CD14-positive monocyte (primary cell): Measurements from ENCODE around the gene XXYLT1. TPM values are rescaled to one million over a fixed set of nuclear protein-coding genes. Genes with fewer than 3 reads are reported as not detected.
A peak's percentile ranks its signal among the peaks of the same experiment; 100 is the strongest.

Experiments
- DNase-seq, 3 donors: peaks; one replicate each; pipeline ENCODE4 v3.0.0-alpha.2; 2011 to 2022
- H2AFZ ChIP-seq: 2 replicates; pipeline ENCODE4 v1.6.0; 2012; ENCODE audit warnings: mild to moderate bottlenecking, low read depth, low read length, inconsistent platforms; ENCODE audit not compliant: insufficient read depth, poor library complexity, severe bottlenecking
- H3K27ac ChIP-seq, 2 donors: 1 replicate in 1 of 2; 2 replicates in 1 of 2; pipeline ENCODE4 v1.5.1; 2012 to 2013; ENCODE audit warnings: low read length in 2 of 2, control low read depth in 1 of 2, inconsistent platforms in 1 of 2, low read depth in 1 of 2, mild to moderate bottlenecking in 1 of 2
- H3K27me3 ChIP-seq, 2 donors: one replicate each; pipeline versions ENCODE4 v1.6.0 to v1.6.1; 2011 to 2013; ENCODE audit warnings: low read length in 2 of 2; ENCODE audit not compliant: control insufficient read depth in 2 of 2, insufficient read depth in 2 of 2
- H3K36me3 ChIP-seq, 2 donors: replicated peaks in 1 of 2; 1 replicate in 1 of 2; 2 replicates in 1 of 2; pipeline versions ENCODE4 v1.5.1 to v1.6.1; 2012 to 2013; ENCODE audit warnings: low read length in 2 of 2, control low read depth in 1 of 2, inconsistent platforms in 1 of 2, mild to moderate bottlenecking in 1 of 2; ENCODE audit not compliant: insufficient read depth in 2 of 2, control insufficient read depth in 1 of 2
- H3K4me1 ChIP-seq, 2 donors: 1 replicate in 1 of 2; 2 replicates in 1 of 2; pipeline versions ENCODE4 v1.5.1 to v1.6.1; 2012 to 2013; ENCODE audit warnings: low read length in 2 of 2, control low read depth in 1 of 2, inconsistent platforms in 1 of 2, mild to moderate bottlenecking in 1 of 2, moderate library complexity in 1 of 2; ENCODE audit not compliant: insufficient read depth in 2 of 2, control insufficient read depth in 1 of 2
- H3K4me2 ChIP-seq: replicated peaks from 2 replicates; pipeline ENCODE3; 2012; ENCODE audit warnings: low read length, moderate library complexity, mild to moderate bottlenecking; ENCODE audit not compliant: poor library complexity, severe bottlenecking; ENCODE audit errors: extremely low read depth
- H3K4me3 ChIP-seq, 3 experiments: fragments of 200-600 bp in 1 of 3; sonication (generic) in 1 of 3; replicated peaks in 1 of 3; 1 replicate in 2 of 3; 2 replicates in 1 of 3; pipeline ENCODE4 v1.5.1; 2011 to 2013; ENCODE audit warnings: low read length in 3 of 3, mild to moderate bottlenecking in 3 of 3, control low read depth in 2 of 3, low read depth in 2 of 3, inconsistent platforms in 1 of 3, moderate library complexity in 1 of 3
- H3K79me2 ChIP-seq: 2 replicates; pipeline ENCODE4 v1.6.0; 2012; ENCODE audit warnings: mild to moderate bottlenecking, control low read depth, inconsistent platforms, low read length, moderate library complexity; ENCODE audit not compliant: insufficient read depth
- H3K9ac ChIP-seq: 2 replicates; pipeline ENCODE4 v1.6.0; 2017; ENCODE audit warnings: low read length, mild to moderate bottlenecking; ENCODE audit not compliant: insufficient read depth, poor library complexity, severe bottlenecking
- H3K9me3 ChIP-seq, 2 donors: replicated peaks in 1 of 2; 1 replicate in 1 of 2; 2 replicates in 1 of 2; pipeline versions ENCODE4 v1.5.1 to v1.6.1; 2012 to 2013; ENCODE audit warnings: low read length in 2 of 2, control low read depth in 1 of 2; ENCODE audit not compliant: control insufficient read depth in 1 of 2, insufficient read depth in 1 of 2
- H4K20me1 ChIP-seq: 2 replicates; pipeline ENCODE4 v1.6.0; 2012; ENCODE audit warnings: mild to moderate bottlenecking, low read length, control low read depth, moderate library complexity; ENCODE audit not compliant: insufficient read depth
- H3K27ac Mint-ChIP-seq, 7 donors: one replicate each; pipeline ENCODE4 v1.8.0; 2020; ENCODE audit warnings: mild to moderate bottlenecking in 7 of 7, mixed read lengths in 7 of 7, moderate library complexity in 6 of 7, inconsistent platforms in 2 of 7
- H3K27me3 Mint-ChIP-seq, 3 donors: one replicate each; pipeline ENCODE4 v1.8.0; 2021 to 2022; ENCODE audit warnings: low read depth in 3 of 3, mild to moderate bottlenecking in 3 of 3, mixed read lengths in 3 of 3, moderate library complexity in 3 of 3, inconsistent platforms in 1 of 3
- H3K36me3 Mint-ChIP-seq, 2 donors: one replicate each; pipeline ENCODE4 v1.8.0; 2020; ENCODE audit warnings: mixed read lengths in 2 of 2, inconsistent platforms in 1 of 2, mild to moderate bottlenecking in 1 of 2
- H3K4me1 Mint-ChIP-seq: one replicate; pipeline ENCODE4 v1.8.0; 2020; ENCODE audit warnings: mild to moderate bottlenecking, mixed read lengths
- H3K4me3 Mint-ChIP-seq, 2 donors: one replicate each; pipeline ENCODE4 v1.8.0; 2020; ENCODE audit warnings: mild to moderate bottlenecking in 2 of 2, mixed read lengths in 2 of 2, moderate library complexity in 1 of 2
- H3K9me3 Mint-ChIP-seq, 7 donors: one replicate each; pipeline ENCODE4 v1.8.0; 2020 to 2022; ENCODE audit warnings: mixed read lengths in 7 of 7, mild to moderate bottlenecking in 6 of 7, moderate library complexity in 6 of 7, inconsistent platforms in 2 of 7
- CTCF ChIP-seq: fragments of 200-600 bp; IDR thresholded peaks from one replicate; pipeline ENCODE4 v1.8.0; 2022; ENCODE audit warnings: antibody characterized with exemption, mild to moderate bottlenecking
- WGBS: methylation state at CpG from one replicate; pipeline ENCODE4 v1.1.5; 2013; ENCODE audit warnings: missing lambda C conversion rate; ENCODE audit not compliant: insufficient coverage; 5-methylcytosine and 5-hydroxymethylcytosine counted together
- intact Hi-C, 2 donors: fragments of 100-400 bp; cut with micrococcal nuclease; formaldehyde crosslinking; loops; one replicate each; pipeline versions ENCODE4 v1.15.0 to v1.15.1; 2023
- polyA plus RNA-seq, 3 donors: library from polyadenylated mRNA; depleted of rRNA in 1 of 3; unstranded in 2 of 3; stranded (reverse) in 1 of 3; fragments of 300-500 nt in 2 of 3; fragments of >200 nt in 1 of 3; fragmentation: Illumina TruSeq in 2 of 3; gene quantifications; 1 replicate in 2 of 3; 2 replicates in 1 of 3; pipeline ENCODE4 v1.2.3, GENCODE V29; 2012 to 2021

Gene XXYLT1
- polyA plus RNA-seq, 3 donors = 11.8 to 13.5 (median 13.2) TPM

- Histone ChIP-seq H3K4me2 (peak overlapping the region; percentile 17), H4K20me1 (no peaks in the 10 kb centered on the region), H2AFZ (peak overlapping the region; percentile 33), H3K4me1 (peaks cover 58 to 59% of the 10 kb centered on the region in 2 donors), H3K27ac (peak overlapping the region; percentile 56 to 71), H3K9me3 (no peaks in the 10 kb centered on the region), H3K9ac (no peak overlapping the region), H3K36me3 (no peaks in the 10 kb centered on the region), H3K79me2 (no peaks in the 10 kb centered on the region), H3K4me3 (peak overlapping the region in 1 of 3 experiments; percentile 15), H3K27me3 (no peaks in the 10 kb centered on the region)
- H3K27ac Mint-ChIP-seq = peak overlapping the region; percentile 70 to 91 (median 86)
- 10% methylated on average over 6 of the region's 7 CpGs for WGBS
- intact Hi-C loops = no loop called here
- TF ChIP-seq CTCF = no peak
- H3K36me3 Mint-ChIP-seq = no peaks in the 10 kb centered on the region
- peaks cover 58% of the 10 kb centered on the region for H3K4me1 Mint-ChIP-seq
- no peak for DNase-seq
- H3K27me3 Mint-ChIP-seq = peaks cover 0 to 4% (median 0%) of the 10 kb centered on the region in 3 donors
- H3K9me3 Mint-ChIP-seq = peaks cover 0 to 2% (median 0%) of the 10 kb centered on the region in 7 donors
- H3K4me3 Mint-ChIP-seq = peak overlapping the region; percentile 50 to 80
These were observed 105.7 kb downstream of the XXYLT1 start for GRCh38 chr3:195165265-195165609.

GRCh38 chr3:195164573-195165264, 106.2 kb downstream of the XXYLT1 start:
- Mint-ChIP-seq H3K4me1 (peaks cover 63% of the 10 kb centered on the region), H3K27me3 (peaks cover 0 to 7% (median 0%) of the 10 kb centered on the region in 3 donors), H3K27ac (peak overlapping the region; percentile 70 to 91 (median 86)), H3K36me3 (no peaks in the 10 kb centered on the region), H3K9me3 (peaks cover 0 to 2% (median 0%) of the 10 kb centered on the region in 7 donors), H3K4me3 (peak overlapping the region; percentile 50 to 80)
- intact Hi-C loops = no loop called here
- no peaks in the 10 kb centered on the region for H3K79me2 ChIP-seq
- peak; percentile 30 to 65 (median 64) for DNase-seq
- H3K4me3 ChIP-seq = peak overlapping the region in 1 of 3 experiments; percentile 15
- no peak for TF ChIP-seq CTCF
- H3K4me1 ChIP-seq = peaks cover 59 to 62% of the 10 kb centered on the region in 2 donors
- H4K20me1 ChIP-seq = no peaks in the 10 kb centered on the region
- peak overlapping the region; percentile 33 for H2AFZ ChIP-seq
- no peaks in the 10 kb centered on the region for H3K27me3 ChIP-seq
- WGBS = 16% methylated on average over 5 of the region's 6 CpGs
- peak overlapping the region; percentile 56 to 71 for H3K27ac ChIP-seq
- no peaks in the 10 kb centered on the region for H3K36me3 ChIP-seq
- no peak overlapping the region for H3K9ac ChIP-seq
- no peaks in the 10 kb centered on the region for H3K9me3 ChIP-seq
- H3K4me2 ChIP-seq = peak overlapping the region; percentile 17
